ENCODE measurements around the gene FOXK2.

FOXK2 gene

DNA sequence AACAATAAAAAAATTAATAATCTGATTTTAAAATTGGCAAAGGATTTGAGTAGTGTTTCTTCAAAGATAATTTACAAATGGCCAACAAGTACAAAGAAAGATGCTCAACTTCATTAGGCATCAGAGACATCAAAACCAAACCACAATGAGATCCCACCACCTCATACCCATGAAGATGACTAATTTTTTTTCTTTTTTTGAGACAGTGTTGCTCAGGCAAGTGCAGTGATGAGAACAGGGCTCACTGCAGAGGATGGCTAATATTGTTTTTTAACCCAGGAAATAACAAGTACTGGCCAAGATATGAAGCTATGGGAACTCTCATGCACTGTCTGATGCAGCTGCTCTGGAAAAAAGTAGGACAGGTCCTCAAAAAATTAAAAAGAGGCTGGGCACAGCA, 113.8 kb downstream of the FOXK2 start:
- no peak overlapping the region for H3K27ac ChIP-seq (ENCODE audit: insufficient read depth, low read length, poor library complexity, severe bottlenecking)
- no peaks in the 10 kb centered on the region for H3K27me3 ChIP-seq (replicated peaks; ENCODE audit: control insufficient read depth, insufficient read depth, low read length, poor library complexity, severe bottlenecking)
- no peak for DNase-seq
- no peak overlapping the region for H3K4me3 ChIP-seq (ENCODE audit: insufficient read depth, low read depth, low read length, poor library complexity, severe bottlenecking)
- no peaks in the 10 kb centered on the region for H3K4me1 ChIP-seq (ENCODE audit: control insufficient read depth, insufficient read depth, low read length, poor library complexity, severe bottlenecking)
- H3K36me3 ChIP-seq (ENCODE audit: control insufficient read depth, insufficient read depth, low read length), result peaks cover 41% of the 10 kb centered on the region
- H3K9me3 ChIP-seq (ENCODE audit: control insufficient read depth, low read length), result no peaks in the 10 kb centered on the region

DNA sequence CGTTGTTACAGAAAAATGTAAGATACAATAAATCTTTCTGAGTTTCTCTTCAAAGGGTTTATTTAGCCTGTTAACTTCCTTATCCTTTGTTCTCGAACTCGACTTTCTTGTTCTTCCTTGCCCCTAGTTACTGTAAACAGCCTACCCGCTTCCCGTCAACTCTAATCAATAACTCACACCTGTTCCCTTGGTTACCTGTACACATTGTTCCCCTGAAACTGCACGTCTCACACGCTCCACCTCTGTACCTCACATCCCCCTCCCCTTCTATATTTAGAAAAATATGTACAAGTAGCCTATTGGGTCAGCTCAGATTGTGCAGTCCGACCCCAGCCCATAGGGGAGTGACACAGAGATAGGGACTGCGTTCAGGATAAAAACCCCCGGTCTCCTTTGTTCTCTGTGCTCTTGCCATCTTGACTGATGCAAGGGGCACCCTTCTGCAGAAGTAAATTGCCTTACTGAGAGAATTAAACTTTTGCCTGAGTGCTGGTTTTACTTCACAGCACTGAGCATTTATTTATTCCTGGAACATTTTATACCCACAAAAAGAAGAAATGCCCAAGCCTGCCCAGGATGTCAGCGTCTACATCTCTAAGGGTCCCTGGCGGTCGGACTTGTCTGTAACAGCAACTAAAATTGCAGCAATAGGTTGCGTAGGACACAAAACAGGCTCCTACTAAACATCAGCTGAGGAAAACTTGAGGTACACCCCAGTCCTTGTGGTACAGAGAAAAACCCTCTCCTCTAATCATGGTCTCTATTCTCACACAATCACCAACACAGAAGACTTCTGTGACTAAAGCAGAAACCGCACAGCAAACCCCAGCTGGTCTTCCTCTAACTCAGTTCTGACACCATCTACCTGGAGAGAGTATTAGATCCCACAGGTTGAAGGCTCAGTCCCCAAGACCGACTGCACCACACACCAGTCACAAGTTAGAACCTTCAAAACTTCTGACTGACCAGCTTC, 117.4 kb downstream of the FOXK2 start:
- no peaks in the 10 kb centered on the region for H3K27me3 ChIP-seq (replicated peaks; ENCODE audit: control insufficient read depth, insufficient read depth, low read length, poor library complexity, severe bottlenecking)
- no peaks in the 10 kb centered on the region for H3K9me3 ChIP-seq (ENCODE audit: control insufficient read depth, low read length)
- no peak for DNase-seq
- H3K4me3 ChIP-seq (ENCODE audit: insufficient read depth, low read depth, low read length, poor library complexity, severe bottlenecking), result no peak overlapping the region
- no peaks in the 10 kb centered on the region for H3K4me1 ChIP-seq (ENCODE audit: control insufficient read depth, insufficient read depth, low read length, poor library complexity, severe bottlenecking)
- no peak overlapping the region for H3K27ac ChIP-seq (ENCODE audit: insufficient read depth, low read length, poor library complexity, severe bottlenecking)
- H3K36me3 ChIP-seq (ENCODE audit: control insufficient read depth, insufficient read depth, low read length), result peaks cover 51% of the 10 kb centered on the region

DNA sequence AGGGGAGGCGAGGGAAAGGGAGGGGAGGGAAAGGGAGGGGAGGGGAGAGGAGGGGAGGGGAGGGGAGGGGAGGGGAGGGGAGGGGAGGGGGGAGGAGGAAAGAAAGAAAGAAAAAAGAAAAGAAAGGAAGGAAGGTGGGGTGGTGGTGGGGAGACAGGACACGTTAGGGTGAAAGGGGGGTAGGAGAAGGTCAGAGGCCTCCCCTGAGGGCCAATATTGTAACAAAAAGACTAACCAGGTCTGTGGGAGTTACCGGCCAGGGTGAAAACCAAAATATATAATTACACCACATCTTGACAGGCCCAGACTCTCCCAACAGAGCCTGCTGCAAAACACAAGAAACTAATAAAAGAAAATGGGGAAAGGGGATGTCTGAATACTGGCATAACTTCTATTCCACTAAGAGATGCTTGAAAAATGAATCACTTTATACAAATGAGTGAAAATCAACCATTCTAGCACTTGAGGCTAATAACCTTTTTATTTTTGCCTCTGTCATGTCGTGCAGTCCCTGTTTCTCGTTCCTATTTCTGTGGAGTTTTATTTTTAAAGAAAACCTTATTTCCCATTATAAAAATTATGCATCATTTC, 118.7 kb downstream of the FOXK2 start:
- peaks cover 61% of the 10 kb centered on the region for H3K36me3 ChIP-seq (ENCODE audit: control insufficient read depth, insufficient read depth, low read length)
- no peak overlapping the region for H3K4me3 ChIP-seq (ENCODE audit: insufficient read depth, low read depth, low read length, poor library complexity, severe bottlenecking)
- H3K9me3 ChIP-seq (ENCODE audit: control insufficient read depth, low read length), result no peaks in the 10 kb centered on the region
- no peak for DNase-seq
- H3K27ac ChIP-seq (ENCODE audit: insufficient read depth, low read length, poor library complexity, severe bottlenecking), result no peak overlapping the region
- H3K4me1 ChIP-seq (ENCODE audit: control insufficient read depth, insufficient read depth, low read length, poor library complexity, severe bottlenecking), result no peaks in the 10 kb centered on the region
- no peaks in the 10 kb centered on the region for H3K27me3 ChIP-seq (replicated peaks; ENCODE audit: control insufficient read depth, insufficient read depth, low read length, poor library complexity, severe bottlenecking)

DNA sequence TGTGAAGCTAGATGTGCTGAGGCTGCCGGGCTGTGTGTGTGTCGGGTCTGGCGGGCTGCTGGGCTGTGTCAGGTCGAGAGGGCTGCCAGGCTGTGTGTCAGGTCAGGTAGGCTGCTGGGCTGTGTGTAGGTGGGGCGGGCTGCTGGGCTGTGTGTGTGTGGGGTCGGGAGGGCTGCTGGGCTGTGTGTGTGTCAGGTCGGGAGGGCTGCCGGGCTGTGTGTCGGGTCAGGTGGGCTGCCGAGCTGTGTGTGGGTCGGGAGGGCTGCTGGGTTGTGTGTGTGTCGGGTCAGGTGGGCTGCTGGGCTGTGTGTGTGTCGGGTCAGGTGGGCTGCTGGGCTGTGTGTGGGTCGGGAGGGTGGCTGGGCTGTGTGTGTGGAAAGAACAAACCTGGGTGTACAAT, 120.1 kb downstream of the FOXK2 start:
- Histone ChIP-seq H3K36me3 (ENCODE audit: control insufficient read depth, insufficient read depth, low read length) (peaks cover 63% of the 10 kb centered on the region), H3K9me3 (ENCODE audit: control insufficient read depth, low read length) (no peaks in the 10 kb centered on the region)

DNA sequence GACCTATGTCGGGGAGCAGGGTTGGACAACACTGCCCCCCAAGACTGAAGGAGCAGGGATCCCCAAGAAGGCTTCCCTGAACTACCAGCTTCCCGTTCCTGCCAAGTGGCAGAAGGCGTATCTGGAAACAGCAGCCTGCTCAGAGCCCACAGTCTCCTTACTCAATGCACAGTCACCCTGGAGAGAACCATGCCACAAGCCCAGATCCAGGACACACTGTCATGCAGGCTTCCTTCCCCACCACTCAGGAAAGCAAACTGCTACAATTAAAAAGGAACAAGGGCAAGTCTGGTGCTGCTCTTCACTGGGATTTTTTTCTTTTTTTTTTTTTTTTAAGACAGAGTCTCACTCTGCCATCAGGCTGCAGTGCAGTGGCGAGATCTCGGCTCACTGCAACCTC, 120.5 kb downstream of the FOXK2 start:
- peaks cover 63% of the 10 kb centered on the region for H3K36me3 ChIP-seq (ENCODE audit: control insufficient read depth, insufficient read depth, low read length)
- no peak overlapping the region for H3K27ac ChIP-seq (ENCODE audit: insufficient read depth, low read length, poor library complexity, severe bottlenecking)
- H3K4me1 ChIP-seq (ENCODE audit: control insufficient read depth, insufficient read depth, low read length, poor library complexity, severe bottlenecking), result no peaks in the 10 kb centered on the region
- H3K4me3 ChIP-seq (ENCODE audit: insufficient read depth, low read depth, low read length, poor library complexity, severe bottlenecking), result no peak overlapping the region
- DNase-seq, result no peak
- no peaks in the 10 kb centered on the region for H3K27me3 ChIP-seq (replicated peaks; ENCODE audit: control insufficient read depth, insufficient read depth, low read length, poor library complexity, severe bottlenecking)
- no peaks in the 10 kb centered on the region for H3K9me3 ChIP-seq (ENCODE audit: control insufficient read depth, low read length)

More for the DNA sequence above, 120.1 kb downstream of the FOXK2 start:
- no peaks in the 10 kb centered on the region for H3K27me3 ChIP-seq (replicated peaks; ENCODE audit: control insufficient read depth, insufficient read depth, low read length, poor library complexity, severe bottlenecking)
- no peak overlapping the region for H3K4me3 ChIP-seq (ENCODE audit: insufficient read depth, low read depth, low read length, poor library complexity, severe bottlenecking)
- DNase-seq, result no peak
- no peak overlapping the region for H3K27ac ChIP-seq (ENCODE audit: insufficient read depth, low read length, poor library complexity, severe bottlenecking)
- H3K4me1 ChIP-seq (ENCODE audit: control insufficient read depth, insufficient read depth, low read length, poor library complexity, severe bottlenecking), result no peaks in the 10 kb centered on the region

DNA sequence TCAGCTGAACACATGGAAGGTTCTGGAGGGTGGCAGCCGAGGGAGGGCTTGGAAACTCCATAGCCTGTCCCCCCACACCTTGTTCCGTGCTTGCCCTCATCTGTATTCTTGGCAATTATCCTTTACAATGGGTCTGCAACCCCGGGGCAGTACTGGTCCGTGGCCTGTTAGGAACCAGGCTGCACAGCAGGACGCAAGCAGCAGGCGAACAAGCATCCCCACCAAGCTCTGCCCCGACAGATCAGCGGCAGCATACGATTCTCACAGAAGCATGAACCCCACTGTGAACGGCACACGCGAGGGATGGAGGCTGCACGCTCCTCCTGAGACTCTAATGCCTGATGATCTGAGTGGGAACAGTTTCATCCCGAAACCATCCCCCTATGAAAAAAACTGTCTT, 122.5 kb downstream of the FOXK2 start:
- H3K4me3 ChIP-seq (ENCODE audit: insufficient read depth, low read depth, low read length, poor library complexity, severe bottlenecking), result no peak overlapping the region
- no peak for DNase-seq
- peaks cover 59% of the 10 kb centered on the region for H3K36me3 ChIP-seq (ENCODE audit: control insufficient read depth, insufficient read depth, low read length)
- peaks cover 10% of the 10 kb centered on the region for H3K4me1 ChIP-seq (ENCODE audit: control insufficient read depth, insufficient read depth, low read length, poor library complexity, severe bottlenecking)
- no peaks in the 10 kb centered on the region for H3K27me3 ChIP-seq (replicated peaks; ENCODE audit: control insufficient read depth, insufficient read depth, low read length, poor library complexity, severe bottlenecking)
- no peaks in the 10 kb centered on the region for H3K9me3 ChIP-seq (ENCODE audit: control insufficient read depth, low read length)
- H3K27ac ChIP-seq (ENCODE audit: insufficient read depth, low read length, poor library complexity, severe bottlenecking), result no peak overlapping the region

DNA sequence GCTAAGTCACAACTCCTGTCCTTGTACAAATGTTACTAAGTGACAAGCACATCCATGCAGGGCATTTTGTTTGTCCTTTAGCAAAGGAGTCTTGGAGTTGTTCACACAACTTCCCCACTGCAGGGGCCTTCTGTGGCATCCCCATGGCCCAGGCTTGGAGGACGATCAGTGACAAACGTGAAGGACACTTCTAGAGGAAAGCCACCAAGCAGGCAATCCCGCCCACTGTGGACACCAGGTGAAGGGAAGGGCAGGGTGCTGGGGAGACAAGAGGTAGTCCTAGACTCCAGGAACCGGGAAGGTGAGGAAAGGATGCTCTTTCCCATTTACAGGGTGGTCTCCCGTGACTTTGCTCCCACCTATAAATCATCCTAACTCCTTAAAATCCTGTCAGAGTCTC, 124.6 kb downstream of the FOXK2 start:
- H3K4me3 ChIP-seq (ENCODE audit: insufficient read depth, low read depth, low read length, poor library complexity, severe bottlenecking), result no peak overlapping the region
- H3K27me3 ChIP-seq (replicated peaks; ENCODE audit: control insufficient read depth, insufficient read depth, low read length, poor library complexity, severe bottlenecking), result no peaks in the 10 kb centered on the region
- H3K36me3 ChIP-seq (ENCODE audit: control insufficient read depth, insufficient read depth, low read length), result peaks cover 49% of the 10 kb centered on the region
- DNase-seq, result no peak
- H3K27ac ChIP-seq (ENCODE audit: insufficient read depth, low read length, poor library complexity, severe bottlenecking), result no peak overlapping the region
- H3K9me3 ChIP-seq (ENCODE audit: control insufficient read depth, low read length), result no peaks in the 10 kb centered on the region
- peaks cover 17% of the 10 kb centered on the region for H3K4me1 ChIP-seq (ENCODE audit: control insufficient read depth, insufficient read depth, low read length, poor library complexity, severe bottlenecking)

DNA sequence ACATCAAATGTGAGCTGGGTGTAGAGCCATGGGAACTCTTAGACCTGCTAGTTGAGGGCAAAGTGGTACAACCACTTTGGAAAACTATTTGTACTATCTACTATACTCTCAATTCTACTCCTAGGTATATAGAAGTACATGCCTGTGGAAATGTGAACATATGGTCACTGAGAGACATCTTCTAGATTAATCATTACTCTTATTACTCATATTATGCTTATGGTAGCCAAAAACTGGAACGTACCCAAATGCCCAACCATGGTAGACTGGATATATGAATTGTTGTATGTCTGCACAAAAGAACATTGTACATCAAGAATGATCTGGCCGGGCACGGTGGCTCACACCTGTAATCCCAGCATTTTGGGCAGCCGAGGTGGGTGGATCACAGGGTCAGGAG, 126.0 kb downstream of the FOXK2 start:
- Histone ChIP-seq H3K36me3 (ENCODE audit: control insufficient read depth, insufficient read depth, low read length) (peaks cover 38% of the 10 kb centered on the region), H3K27me3 (replicated peaks; ENCODE audit: control insufficient read depth, insufficient read depth, low read length, poor library complexity, severe bottlenecking) (no peaks in the 10 kb centered on the region), H3K9me3 (ENCODE audit: control insufficient read depth, low read length) (no peaks in the 10 kb centered on the region), H3K4me3 (ENCODE audit: insufficient read depth, low read depth, low read length, poor library complexity, severe bottlenecking) (no peak overlapping the region), H3K27ac (ENCODE audit: insufficient read depth, low read length, poor library complexity, severe bottlenecking) (no peak overlapping the region), H3K4me1 (ENCODE audit: control insufficient read depth, insufficient read depth, low read length, poor library complexity, severe bottlenecking) (peaks cover 17% of the 10 kb centered on the region)
- no peak for DNase-seq

DNA sequence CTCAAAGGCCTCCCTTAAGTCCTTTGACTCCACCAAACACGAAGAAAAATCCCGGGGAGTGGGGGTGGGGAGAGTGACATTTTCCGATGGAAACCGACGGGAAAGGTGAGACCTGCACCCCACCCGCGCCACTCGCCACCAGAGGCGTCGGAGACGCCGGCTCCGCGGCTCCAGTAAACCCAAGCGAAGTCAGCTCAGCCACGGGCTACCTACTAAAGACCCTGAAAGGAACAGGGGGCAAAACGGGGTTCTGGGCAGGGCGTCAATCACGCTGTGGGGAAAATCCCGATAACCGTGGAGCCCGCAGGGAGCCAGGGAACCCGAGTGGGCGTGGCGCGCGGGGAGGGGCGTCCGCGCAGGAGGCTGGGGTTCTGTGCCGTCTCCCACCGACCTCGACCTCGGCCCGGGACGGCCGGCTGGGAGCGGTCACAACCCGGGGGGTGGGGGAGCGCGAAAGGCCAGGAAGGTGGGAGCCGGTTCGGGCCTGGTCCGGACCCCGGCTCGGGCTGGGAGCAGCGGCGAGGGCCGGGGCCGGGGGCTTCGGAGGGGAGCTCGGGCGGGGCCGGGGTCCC, 128.1 kb downstream of the FOXK2 start:
- Histone ChIP-seq H3K27me3 (replicated peaks; ENCODE audit: control insufficient read depth, insufficient read depth, low read length, poor library complexity, severe bottlenecking) (no peaks in the 10 kb centered on the region), H3K4me3 (ENCODE audit: insufficient read depth, low read depth, low read length, poor library complexity, severe bottlenecking) (peak overlapping the region; percentile 86), H3K4me1 (ENCODE audit: control insufficient read depth, insufficient read depth, low read length, poor library complexity, severe bottlenecking) (peaks cover 17% of the 10 kb centered on the region), H3K9me3 (ENCODE audit: control insufficient read depth, low read length) (no peaks in the 10 kb centered on the region), H3K27ac (ENCODE audit: insufficient read depth, low read length, poor library complexity, severe bottlenecking) (peak overlapping the region; percentile 87), H3K36me3 (ENCODE audit: control insufficient read depth, insufficient read depth, low read length) (peaks cover 17% of the 10 kb centered on the region)
- peak; percentile 45 to 62 (median 45) for DNase-seq

DNA sequence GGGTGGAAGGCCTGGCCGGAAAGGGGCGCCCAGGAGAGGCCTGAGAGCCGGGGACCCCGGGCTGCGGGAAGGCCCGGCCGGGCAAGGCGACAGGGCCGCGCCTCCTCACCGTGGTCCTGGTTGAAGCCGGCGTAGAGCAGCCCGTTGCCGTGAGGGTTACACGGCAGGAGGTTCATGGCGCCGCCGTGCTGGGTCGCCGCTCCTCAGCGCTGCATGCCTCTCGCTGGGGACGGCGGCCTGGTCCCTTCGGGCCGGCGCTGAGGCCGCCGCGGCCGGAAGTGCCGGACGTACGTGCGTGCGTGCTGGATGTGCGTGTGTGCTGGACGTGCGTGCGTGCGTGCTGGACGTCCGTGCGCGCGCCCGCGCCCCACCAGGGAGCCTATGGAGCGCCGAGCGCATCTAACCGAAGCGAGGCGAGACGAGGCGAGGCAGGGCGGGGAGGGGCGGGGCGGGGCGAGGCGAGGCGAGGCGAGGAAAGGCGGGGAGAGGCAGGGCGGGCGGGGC, 128.7 kb downstream of the FOXK2 start, which contains the start of gene WDR45B:
WDR45B (minus strand) TSS at position 280 of the 504 bp plus-strand sequence; CDS start at position 176, 104 bp downstream.
- Histone ChIP-seq H3K36me3 (ENCODE audit: control insufficient read depth, insufficient read depth, low read length) (peaks cover 12% of the 10 kb centered on the region), H3K4me1 (ENCODE audit: control insufficient read depth, insufficient read depth, low read length, poor library complexity, severe bottlenecking) (peaks cover 17% of the 10 kb centered on the region), H3K4me3 (ENCODE audit: insufficient read depth, low read depth, low read length, poor library complexity, severe bottlenecking) (peak within 1 kb of the TSS; percentile 86), H3K27ac (ENCODE audit: insufficient read depth, low read length, poor library complexity, severe bottlenecking) (peak within 1 kb of the TSS; percentile 87), H3K9me3 (ENCODE audit: control insufficient read depth, low read length) (no peaks in the 10 kb centered on the region), H3K27me3 (replicated peaks; ENCODE audit: control insufficient read depth, insufficient read depth, low read length, poor library complexity, severe bottlenecking) (no peaks in the 10 kb centered on the region)
- DNase-seq, result peak; percentile 80 to 82 (median 80)
